HepG2 (cell line): ENCODE results near the gene NECTIN2.

Source experiments
- EP300 ChIP-seq, 3 experiments: sonication (generic) in 1 of 3; formaldehyde crosslinking in 1 of 3; IDR thresholded peaks; 2 replicates each; pipeline versions ENCODE4 v1.5.1 to v1.6.1; 2011 to 2020; ENCODE audit warnings: low read depth in 2 of 3, low read length in 2 of 3, borderline replicate concordance in 1 of 3, improper control_type of control experiment in 1 of 3, mild to moderate bottlenecking in 1 of 3, missing genetic modification reagents in 1 of 3, moderate library complexity in 1 of 3
- FOXA1 ChIP-seq, 2 experiments: fragments of 450-650 bp in 1 of 2; sonication (generic) in 1 of 2; formaldehyde crosslinking in 1 of 2; IDR thresholded peaks; 2 replicates each; pipeline versions ENCODE4 v1.4.0 to v1.6.1; 2016 to 2020; ENCODE audit warnings: missing genetic modification reagents in 1 of 2
- FOXM1 ChIP-seq: sonication (generic); formaldehyde crosslinking; IDR thresholded peaks from 2 replicates; pipeline ENCODE4 v1.5.0; 2020; ENCODE audit warnings: missing genetic modification reagents
- NFRKB ChIP-seq: fragments of 450-650 bp; IDR thresholded peaks from 2 replicates; pipeline ENCODE4 v1.6.1; 2017
- POLR2A ChIP-seq, 2 experiments: IDR thresholded peaks; 2 replicates each; pipeline ENCODE4 v1.6.1; 2011; ENCODE audit warnings: low read depth in 2 of 2, low read length in 2 of 2, mild to moderate bottlenecking in 1 of 2, moderate library complexity in 1 of 2; ENCODE audit not compliant: insufficient read depth in 1 of 2
- YY1 ChIP-seq: IDR thresholded peaks from 2 replicates; pipeline ENCODE4 v1.6.1; 2011; ENCODE audit warnings: low read length, low read depth, moderate library complexity, mild to moderate bottlenecking; ENCODE audit not compliant: insufficient read depth, insufficient replicate concordance
- ZKSCAN1 ChIP-seq: fragments of 150-350 bp; IDR thresholded peaks from 2 replicates; pipeline ENCODE4 v1.6.1; 2014; ENCODE audit warnings: low read length
- ZNF3 ChIP-seq: IDR thresholded peaks from 2 replicates; pipeline ENCODE4 v1.7.0; 2017; ENCODE audit warnings: inconsistent platforms
- ZNF615 ChIP-seq: sonication (generic); formaldehyde crosslinking; IDR thresholded peaks from 2 replicates; pipeline ENCODE4 v1.5.0; 2020; ENCODE audit warnings: mild to moderate bottlenecking, missing genetic modification reagents, borderline replicate concordance
- ZNF652 ChIP-seq: IDR thresholded peaks from 2 replicates; pipeline ENCODE4 v1.6.1; 2016; ENCODE audit warnings: low read depth, borderline replicate concordance
- TF ChIP-seq, protein P1 (sequence below): sonication (generic); formaldehyde crosslinking; IDR thresholded peaks from 2 replicates; pipeline ENCODE4 v1.5.0; 2020; ENCODE audit warnings: mild to moderate bottlenecking, missing genetic modification reagents, moderate library complexity
- TF ChIP-seq, protein P2 (sequence below): sonication (generic); formaldehyde crosslinking; IDR thresholded peaks from 2 replicates; pipeline ENCODE4 v1.4.0; 2020; ENCODE audit warnings: missing genetic modification reagents, borderline replicate concordance

DNA sequence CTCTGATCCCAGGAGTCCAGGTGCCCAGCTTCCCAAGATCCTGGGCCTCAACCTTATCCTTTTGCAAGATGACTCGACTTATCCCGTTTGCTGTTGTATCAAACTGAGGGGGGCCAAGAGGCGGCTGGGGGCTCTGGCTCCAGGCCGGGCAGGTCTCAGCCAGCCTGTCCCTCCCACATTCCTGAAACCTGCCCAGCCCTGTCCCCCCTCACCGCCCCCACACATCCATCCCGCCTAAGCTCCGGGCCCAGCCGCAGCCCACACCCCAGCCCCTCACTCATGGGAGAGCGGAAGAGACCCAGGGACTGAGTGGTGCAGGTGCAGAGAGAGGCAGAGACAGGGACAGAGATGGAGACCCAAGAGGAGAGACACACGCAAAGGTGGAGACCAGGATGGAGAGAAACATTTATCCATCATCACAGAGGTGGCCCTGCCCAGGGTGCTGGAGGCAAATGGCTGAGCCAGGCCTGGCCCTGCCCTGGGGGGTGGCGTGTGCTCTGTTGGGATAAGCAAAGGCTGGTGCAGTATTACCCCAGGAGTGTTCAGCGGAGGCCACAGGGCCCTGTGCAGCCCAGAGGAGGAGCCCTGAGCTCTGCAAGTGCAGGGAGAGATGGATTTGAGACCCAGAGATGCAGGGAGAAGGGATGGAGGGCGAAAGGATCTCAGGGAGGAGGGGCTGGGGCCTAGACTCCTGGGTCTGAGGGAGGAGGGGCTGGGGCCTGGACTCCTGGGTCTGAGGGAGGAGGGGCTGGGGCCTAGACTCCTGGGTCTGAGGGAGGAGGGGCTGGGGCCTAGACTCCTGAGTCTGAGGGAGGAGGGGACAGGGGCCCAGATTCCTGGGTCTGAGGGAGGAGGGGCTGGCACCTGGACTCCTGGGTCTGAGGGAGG is 35.6 kb upstream of the NECTIN2 start:
- TF ChIP-seq, protein P1, sequence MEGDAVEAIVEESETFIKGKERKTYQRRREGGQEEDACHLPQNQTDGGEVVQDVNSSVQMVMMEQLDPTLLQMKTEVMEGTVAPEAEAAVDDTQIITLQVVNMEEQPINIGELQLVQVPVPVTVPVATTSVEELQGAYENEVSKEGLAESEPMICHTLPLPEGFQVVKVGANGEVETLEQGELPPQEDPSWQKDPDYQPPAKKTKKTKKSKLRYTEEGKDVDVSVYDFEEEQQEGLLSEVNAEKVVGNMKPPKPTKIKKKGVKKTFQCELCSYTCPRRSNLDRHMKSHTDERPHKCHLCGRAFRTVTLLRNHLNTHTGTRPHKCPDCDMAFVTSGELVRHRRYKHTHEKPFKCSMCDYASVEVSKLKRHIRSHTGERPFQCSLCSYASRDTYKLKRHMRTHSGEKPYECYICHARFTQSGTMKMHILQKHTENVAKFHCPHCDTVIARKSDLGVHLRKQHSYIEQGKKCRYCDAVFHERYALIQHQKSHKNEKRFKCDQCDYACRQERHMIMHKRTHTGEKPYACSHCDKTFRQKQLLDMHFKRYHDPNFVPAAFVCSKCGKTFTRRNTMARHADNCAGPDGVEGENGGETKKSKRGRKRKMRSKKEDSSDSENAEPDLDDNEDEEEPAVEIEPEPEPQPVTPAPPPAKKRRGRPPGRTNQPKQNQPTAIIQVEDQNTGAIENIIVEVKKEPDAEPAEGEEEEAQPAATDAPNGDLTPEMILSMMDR (CRISPR knock-in tag) = no peak
- TF ChIP-seq ZNF615 (no peak), NFRKB (no peak), YY1 (no peak), FOXA1 (IDR thresholded peaks at IDR 0.05) (no peak), FOXA1 (CRISPR knock-in tag; IDR thresholded peaks at IDR 0.05) (no peak), EP300 (IDR thresholded peaks at IDR 0.05; ENCODE audit: low read depth in 2 of 2, low read length in 2 of 2) (no peak), EP300 (CRISPR knock-in tag; IDR thresholded peaks at IDR 0.05; ENCODE audit: borderline replicate concordance) (no peak), FOXM1 (CRISPR knock-in tag) (no peak), ZNF652 (CRISPR knock-in tag) (no peak), POLR2A (IDR thresholded peaks at IDR 0.05; ENCODE audit: insufficient read depth in 1 of 2, low read depth in 2 of 2, low read length in 2 of 2) (no peak), ZNF3 (CRISPR knock-in tag) (no peak), ZKSCAN1 (no peak)
- TF ChIP-seq, protein P2, sequence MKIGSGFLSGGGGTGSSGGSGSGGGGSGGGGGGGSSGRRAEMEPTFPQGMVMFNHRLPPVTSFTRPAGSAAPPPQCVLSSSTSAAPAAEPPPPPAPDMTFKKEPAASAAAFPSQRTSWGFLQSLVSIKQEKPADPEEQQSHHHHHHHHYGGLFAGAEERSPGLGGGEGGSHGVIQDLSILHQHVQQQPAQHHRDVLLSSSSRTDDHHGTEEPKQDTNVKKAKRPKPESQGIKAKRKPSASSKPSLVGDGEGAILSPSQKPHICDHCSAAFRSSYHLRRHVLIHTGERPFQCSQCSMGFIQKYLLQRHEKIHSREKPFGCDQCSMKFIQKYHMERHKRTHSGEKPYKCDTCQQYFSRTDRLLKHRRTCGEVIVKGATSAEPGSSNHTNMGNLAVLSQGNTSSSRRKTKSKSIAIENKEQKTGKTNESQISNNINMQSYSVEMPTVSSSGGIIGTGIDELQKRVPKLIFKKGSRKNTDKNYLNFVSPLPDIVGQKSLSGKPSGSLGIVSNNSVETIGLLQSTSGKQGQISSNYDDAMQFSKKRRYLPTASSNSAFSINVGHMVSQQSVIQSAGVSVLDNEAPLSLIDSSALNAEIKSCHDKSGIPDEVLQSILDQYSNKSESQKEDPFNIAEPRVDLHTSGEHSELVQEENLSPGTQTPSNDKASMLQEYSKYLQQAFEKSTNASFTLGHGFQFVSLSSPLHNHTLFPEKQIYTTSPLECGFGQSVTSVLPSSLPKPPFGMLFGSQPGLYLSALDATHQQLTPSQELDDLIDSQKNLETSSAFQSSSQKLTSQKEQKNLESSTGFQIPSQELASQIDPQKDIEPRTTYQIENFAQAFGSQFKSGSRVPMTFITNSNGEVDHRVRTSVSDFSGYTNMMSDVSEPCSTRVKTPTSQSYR (CRISPR knock-in tag) = no peak
